Measurements from ENCODE around the gene KIF2A. TPM values are rescaled to one million over a fixed set of nuclear protein-coding genes. Genes with fewer than 3 reads are reported as not detected.

Gene KIF2A
- total and polyA plus RNA-seq, 2 donors (not counting 3 experiments of a cell fraction or from before 2014, with no cell fraction given) = 17.1 to 65.1 TPM

DNA sequence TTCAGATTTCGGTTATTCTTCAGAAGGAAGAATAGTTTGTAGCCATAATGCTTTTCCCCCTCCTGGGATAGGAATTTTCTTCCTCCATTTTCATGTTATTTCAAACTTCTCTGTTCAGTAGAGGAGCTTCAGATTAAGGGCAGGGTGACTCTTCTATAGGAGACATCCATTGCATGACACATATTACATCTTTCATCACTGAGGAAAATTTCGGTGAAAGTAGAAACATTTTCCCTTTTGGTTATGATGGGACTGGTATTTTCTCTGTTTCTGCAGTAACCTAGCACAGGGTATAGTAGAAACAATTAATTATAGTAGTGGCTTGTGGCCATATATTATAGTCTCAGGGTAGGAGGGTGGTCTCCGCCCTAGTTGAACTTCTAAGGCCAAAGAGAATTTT is 107.7 kb downstream of the KIF2A start:
- Histone ChIP-seq H3K27me3 (ENCODE audit: control insufficient read depth in 2 of 2, insufficient read depth in 2 of 2, low read length in 2 of 2) (no peaks in the 10 kb centered on the region), H3K4me1 (ENCODE audit: control insufficient read depth, extremely low read depth, insufficient read depth, low read length) (peaks cover 13% of the 10 kb centered on the region), H3K9me3 (replicated peaks; ENCODE audit: control insufficient read depth, insufficient read depth, low read length) (no peaks in the 10 kb centered on the region), H3K27ac (ENCODE audit: insufficient read depth, low read depth, low read length) (no peak overlapping the region), H3K4me2 (ENCODE audit: insufficient read depth, low read length) (peak overlapping the region; percentile 71), H3K4me3 (replicated peaks in 1 of 3; ENCODE audit: insufficient read depth in 1 of 3, low read depth in 1 of 3, low read length in 3 of 3) (peak overlapping the region; percentile 44 to 96 (median 72)), H3K36me3 (ENCODE audit: control insufficient read depth in 2 of 2, extremely low read depth in 1 of 2, insufficient read depth in 2 of 2, low read length in 2 of 2) (no peaks in the 10 kb centered on the region), H3K9me1 (replicated peaks; ENCODE audit: control insufficient read depth, extremely low read depth, insufficient read depth, low read length) (no peaks in the 10 kb centered on the region), H4K20me1 (replicated peaks; ENCODE audit: control insufficient read depth, extremely low read depth, insufficient read depth, low read length) (no peaks in the 10 kb centered on the region), H3K9ac (replicated peaks; ENCODE audit: extremely low read depth, insufficient read depth, low read length) (peak overlapping the region; percentile 80), H2AFZ (ENCODE audit: low read depth, low read length) (no peak overlapping the region), H3K79me2 (ENCODE audit: control insufficient read depth, insufficient read depth, low read length) (peaks cover 48% of the 10 kb centered on the region)
- DNase-seq (ENCODE audit: low read depth, low spot score) = no peak
- ChIA-PET CTCF (interaction anchor here (1.2 kb wide), 1 partner anchor 46 kb away, joined by 5 read pairs; no protein-coding TSS in a partner anchor), POLR2A (interaction anchor here (2.4 kb wide), 1 partner anchor 10 kb away, joined by 39 read pairs; the partner anchor contains the start of gene DIMT1)
- FAIRE-seq = no peak
- dilution Hi-C loops (cut with MboI; ENCODE audit: extremely low pct_ligation_motif_present, low sequenced_read_pairs) = no loop called here
- TSS peak; percentile 31 for BruUV-seq (replicated peaks)
- TF ChIP-seq FOS (IDR thresholded peaks at IDR 0.05; ENCODE audit: borderline replicate concordance, insufficient read depth, low read length) (no peak), JUN (IDR thresholded peaks at IDR 0.05; ENCODE audit: borderline replicate concordance, insufficient read depth, insufficient read length, low read depth) (no peak), POLR2A (IDR thresholded peaks at IDR 0.05; ENCODE audit: low read depth, low read length) (no peak), MYC (IDR thresholded peaks at IDR 0.05; ENCODE audit: low read depth, low read length) (no peak)
- intact Hi-C loops (cut with micrococcal nuclease) = loop anchor here (2.0 kb wide), 1 partner anchor 163 kb away; no protein-coding TSS in a partner anchor

DNA sequence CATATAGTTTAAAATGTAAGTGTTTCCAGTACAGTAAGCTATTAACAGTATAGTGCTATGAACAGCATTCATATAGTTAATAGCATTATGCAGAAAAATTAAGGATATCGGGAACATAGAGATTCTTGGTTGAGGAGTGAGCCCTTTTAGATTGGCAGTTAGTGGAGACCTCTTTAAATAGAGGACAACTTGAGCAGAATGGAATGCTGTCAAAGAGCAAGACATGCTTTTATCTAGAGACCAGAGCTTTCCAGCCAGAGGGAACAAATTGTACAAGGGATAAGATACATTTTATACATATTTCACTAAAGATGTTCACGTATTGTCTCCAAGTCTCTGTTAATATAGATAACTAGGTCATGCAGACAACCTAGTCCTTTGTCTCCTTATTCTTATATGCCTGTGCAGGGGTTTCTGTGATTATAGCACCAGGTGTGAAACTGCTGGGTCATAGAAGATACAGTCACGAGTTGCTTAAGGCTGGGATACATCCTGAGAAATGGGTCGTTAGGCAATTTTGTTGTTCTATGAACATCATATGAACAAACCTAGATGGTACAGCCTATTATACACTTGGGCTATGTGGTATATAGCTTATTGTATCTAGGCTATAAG is 112.6 kb downstream of the KIF2A start:
- no TSS peak for BruUV-seq (replicated peaks)
- no peak overlapping the region for H3K9ac ChIP-seq (replicated peaks; ENCODE audit: extremely low read depth, insufficient read depth, low read length)
- dilution Hi-C loops (cut with MboI; ENCODE audit: extremely low pct_ligation_motif_present, low sequenced_read_pairs) (no loop called here), intact Hi-C loops (cut with micrococcal nuclease) (no loop called here)
- FAIRE-seq (no peak), DNase-seq (ENCODE audit: low read depth, low spot score) (no peak)
- ChIA-PET CTCF (interaction anchor here (2.4 kb wide), 1 partner anchor 42 kb away, joined by 8 read pairs; no protein-coding TSS in a partner anchor), POLR2A (no interaction called here)
- H3K36me3 ChIP-seq (ENCODE audit: control insufficient read depth in 2 of 2, extremely low read depth in 1 of 2, insufficient read depth in 2 of 2, low read length in 2 of 2) = no peaks in the 10 kb centered on the region
- no peak overlapping the region for H2AFZ ChIP-seq (ENCODE audit: low read depth, low read length)
- no peak for TF ChIP-seq JUN (IDR thresholded peaks at IDR 0.05; ENCODE audit: borderline replicate concordance, insufficient read depth, insufficient read length, low read depth)
- H3K27me3 ChIP-seq (ENCODE audit: control insufficient read depth in 2 of 2, insufficient read depth in 2 of 2, low read length in 2 of 2) = no peaks in the 10 kb centered on the region
- peaks cover 71% of the 10 kb centered on the region for H3K79me2 ChIP-seq (ENCODE audit: control insufficient read depth, insufficient read depth, low read length)
- H3K4me2 ChIP-seq (ENCODE audit: insufficient read depth, low read length) = no peak overlapping the region
- H3K9me1 ChIP-seq (replicated peaks; ENCODE audit: control insufficient read depth, extremely low read depth, insufficient read depth, low read length) = no peaks in the 10 kb centered on the region
- H3K27ac ChIP-seq (ENCODE audit: insufficient read depth, low read depth, low read length) = no peak overlapping the region
- H3K4me3 ChIP-seq (replicated peaks in 1 of 3; ENCODE audit: insufficient read depth in 1 of 3, low read depth in 1 of 3, low read length in 3 of 3) = no peak overlapping the region
- H4K20me1 ChIP-seq (replicated peaks; ENCODE audit: control insufficient read depth, extremely low read depth, insufficient read depth, low read length) = no peaks in the 10 kb centered on the region
- no peaks in the 10 kb centered on the region for H3K9me3 ChIP-seq (replicated peaks; ENCODE audit: control insufficient read depth, insufficient read depth, low read length)
- peaks cover 5% of the 10 kb centered on the region for H3K4me1 ChIP-seq (ENCODE audit: control insufficient read depth, extremely low read depth, insufficient read depth, low read length)

Measured in endothelial cell of umbilical vein (primary cell).